H9 (cell line): ENCODE data around the gene OR2M3. TPM values are rescaled to one million over a fixed set of nuclear protein-coding genes. Genes with fewer than 3 reads are reported as not detected.

Source experiments
- DNase-seq: peaks from one replicate; pipeline ENCODE4 v3.0.0-alpha.2; 2017
- H2AFZ ChIP-seq: one replicate; pipeline ENCODE4 v1.6.1; 2013; ENCODE audit warnings: mild to moderate bottlenecking, low read length, control low read depth, moderate library complexity
- H2AK5ac ChIP-seq: 2 replicates; pipeline ENCODE4 v1.6.1; 2013; ENCODE audit warnings: low read length, control low read depth, mixed read lengths; ENCODE audit not compliant: insufficient read length
- H2BK120ac ChIP-seq: one replicate; pipeline ENCODE4 v1.6.1; 2013; ENCODE audit warnings: low read depth, mild to moderate bottlenecking, low read length, control low read depth, inconsistent platforms; ENCODE audit not compliant: poor library complexity, severe bottlenecking
- H2BK12ac ChIP-seq: 2 replicates; pipeline ENCODE4 v1.6.1; 2013; ENCODE audit warnings: low read length, control low read depth, mixed read lengths, low read depth; ENCODE audit not compliant: insufficient read length
- H2BK15ac ChIP-seq: 2 replicates; pipeline ENCODE4 v1.6.1; 2013; ENCODE audit warnings: low read depth, low read length, control low read depth
- H2BK20ac ChIP-seq: one replicate; pipeline ENCODE4 v1.6.1; 2013; ENCODE audit warnings: low read depth, mild to moderate bottlenecking, low read length, control low read depth, inconsistent platforms; ENCODE audit not compliant: poor library complexity, severe bottlenecking
- H2BK5ac ChIP-seq: 2 replicates; pipeline ENCODE4 v1.6.1; 2013; ENCODE audit warnings: low read length, control low read depth, mixed read lengths; ENCODE audit not compliant: insufficient read length
- H3K14ac ChIP-seq: 2 replicates; pipeline ENCODE4 v1.6.1; 2013; ENCODE audit warnings: low read length, control low read depth; ENCODE audit not compliant: insufficient read depth
- H3K18ac ChIP-seq: 2 replicates; pipeline ENCODE4 v1.6.1; 2013; ENCODE audit warnings: low read depth, mild to moderate bottlenecking, mixed read lengths, low read length, control low read depth; ENCODE audit not compliant: insufficient read length
- H3K23ac ChIP-seq: 2 replicates; pipeline ENCODE4 v1.6.1; 2013; ENCODE audit warnings: low read length, control low read depth, mixed read lengths, low read depth; ENCODE audit not compliant: insufficient read length
- H3K23me2 ChIP-seq: 2 replicates; pipeline ENCODE4 v1.6.1; 2013; ENCODE audit warnings: low read depth, mild to moderate bottlenecking, mixed read lengths, low read length, control low read depth; ENCODE audit not compliant: insufficient read length, poor library complexity, severe bottlenecking
- H3K27ac ChIP-seq: 2 replicates; pipeline ENCODE4 v1.5.1; 2013; ENCODE audit warnings: low read length, control low read depth, mixed read lengths, low read depth; ENCODE audit not compliant: insufficient read length
- H3K27me3 ChIP-seq: 2 replicates; pipeline ENCODE4 v1.6.1; 2013; ENCODE audit warnings: low read length, control low read depth, inconsistent platforms; ENCODE audit not compliant: insufficient read depth
- H3K4ac ChIP-seq: 2 replicates; pipeline ENCODE4 v1.6.1; 2013; ENCODE audit warnings: low read depth, mild to moderate bottlenecking, control low read depth, inconsistent platforms, low read length, moderate library complexity
- H3K4me1 ChIP-seq: 2 replicates; pipeline ENCODE4 v1.6.1; 2013; ENCODE audit warnings: low read length, control low read depth, inconsistent platforms; ENCODE audit not compliant: insufficient read depth
- H3K4me2 ChIP-seq: 2 replicates; pipeline ENCODE4 v1.6.1; 2013; ENCODE audit warnings: low read length, control low read depth, mixed read lengths; ENCODE audit not compliant: insufficient read length, insufficient read depth
- H3K56ac ChIP-seq: 2 replicates; pipeline ENCODE4 v1.6.1; 2013; ENCODE audit warnings: low read depth, mild to moderate bottlenecking, mixed read lengths, low read length, control low read depth; ENCODE audit not compliant: insufficient read length
- H3K79me1 ChIP-seq: 2 replicates; pipeline ENCODE4 v1.6.1; 2013; ENCODE audit warnings: low read depth, mild to moderate bottlenecking, moderate library complexity, low read length, control low read depth, inconsistent platforms; ENCODE audit not compliant: insufficient read depth, poor library complexity, severe bottlenecking
- H3K79me2 ChIP-seq: 2 replicates; pipeline ENCODE4 v1.6.1; 2013; ENCODE audit warnings: low read length, control low read depth, inconsistent platforms; ENCODE audit not compliant: insufficient read depth
- H3K9ac ChIP-seq: 2 replicates; pipeline ENCODE4 v1.6.1; 2013; ENCODE audit warnings: low read length, control low read depth, mixed read lengths; ENCODE audit not compliant: insufficient read length; ENCODE audit errors: extremely low read depth
- H3K9me3 ChIP-seq: one replicate; pipeline ENCODE4 v1.6.1; 2013; ENCODE audit warnings: low read depth, low read length, inconsistent platforms; ENCODE audit not compliant: control insufficient read depth
- H3T11ph ChIP-seq: one replicate; pipeline ENCODE4 v1.6.1; 2013; ENCODE audit warnings: mild to moderate bottlenecking, low read length, control low read depth, inconsistent platforms
- H4K20me1 ChIP-seq: one replicate; pipeline ENCODE4 v1.6.1; 2013; ENCODE audit not compliant: control insufficient read depth, insufficient read length, insufficient read depth
- H4K5ac ChIP-seq: 2 replicates; pipeline ENCODE4 v1.6.1; 2013; ENCODE audit warnings: low read depth, mild to moderate bottlenecking, mixed read lengths, low read length, control low read depth; ENCODE audit not compliant: insufficient read length
- H4K8ac ChIP-seq: replicated peaks from 2 replicates; pipeline ENCODE4 v1.6.1; 2013; ENCODE audit warnings: low read length, control low read depth, mixed read lengths, low read depth; ENCODE audit not compliant: insufficient read length
- H4K91ac ChIP-seq: 2 replicates; pipeline ENCODE4 v1.6.1; 2013; ENCODE audit warnings: low read depth, mild to moderate bottlenecking, moderate library complexity, mixed read lengths, low read length, control low read depth; ENCODE audit not compliant: insufficient read length
- H3K27ac Mint-ChIP-seq, 3 experiments: 2 replicates in 2 of 3; 3 replicates in 1 of 3; pipeline ENCODE4 v1.8.0; 2020 to 2021; ENCODE audit warnings: mixed read lengths in 3 of 3, mild to moderate bottlenecking in 1 of 3, moderate library complexity in 1 of 3
- H3K27me3 Mint-ChIP-seq: 2 replicates; pipeline ENCODE4 v1.8.0; 2021; ENCODE audit warnings: low read depth, mild to moderate bottlenecking, moderate library complexity, mixed read lengths
- H3K36me3 Mint-ChIP-seq, 3 experiments: 2 replicates in 2 of 3; 3 replicates in 1 of 3; pipeline ENCODE4 v1.8.0; 2020 to 2021; ENCODE audit warnings: low read depth in 3 of 3, mixed read lengths in 3 of 3; ENCODE audit not compliant: insufficient read depth in 1 of 3
- H3K4me1 Mint-ChIP-seq, 2 experiments: 2 replicates each; pipeline ENCODE4 v1.8.0; 2020; ENCODE audit warnings: mixed read lengths in 2 of 2
- H3K4me3 Mint-ChIP-seq, 2 experiments: 2 replicates in 1 of 2; 3 replicates in 1 of 2; pipeline ENCODE4 v1.8.0; 2020 to 2021; ENCODE audit warnings: mild to moderate bottlenecking in 2 of 2, mixed read lengths in 2 of 2, moderate library complexity in 1 of 2
- H3K9me3 Mint-ChIP-seq, 2 experiments: 2 replicates in 1 of 2; 3 replicates in 1 of 2; pipeline ENCODE4 v1.8.0; 2020; ENCODE audit warnings: mild to moderate bottlenecking in 2 of 2, mixed read lengths in 2 of 2, moderate library complexity in 1 of 2
- CTCF ChIP-seq: fragments of 200-600 bp; sonication (generic); conservative IDR thresholded peaks from 3 replicates; pipeline ENCODE4 v1.8.0; 2021; ENCODE audit warnings: antibody characterized with exemption, mild to moderate bottlenecking
- WGBS: extraction: QIAGEN DNeasy Blood & Tissue Kit; methylation state at CpG from one replicate; pipeline ENCODE4 v1.1.7; 2013; ENCODE audit warnings: missing lambda C conversion rate, low lambda C conversion rate, mixed read lengths; ENCODE audit not compliant: insufficient read length; ENCODE audit errors: extremely low coverage; 5-methylcytosine and 5-hydroxymethylcytosine counted together
- total RNA-seq: library from RNA; stranded (reverse); gene quantifications from 2 replicates; pipeline ENCODE4 v1.2.1, GENCODE V29; 2021

OR2M3 gene
- total RNA-seq, 1 experiment from 2014 or later, result not detected

GRCh38 chr1:248229360-248229908 is 32.4 kb downstream of the OR2M3 start:
- no peak for TF ChIP-seq CTCF
- no peak overlapping the region for H2BK12ac ChIP-seq
- no peaks in the 10 kb centered on the region for H3K27me3 ChIP-seq
- H3K9me3 ChIP-seq, result peaks cover 45% of the 10 kb centered on the region
- H3T11ph ChIP-seq, result no peak overlapping the region
- no peak overlapping the region for H4K91ac ChIP-seq
- no peaks in the 10 kb centered on the region for H3K79me1 ChIP-seq
- H2AK5ac ChIP-seq, result no peak overlapping the region
- no peaks in the 10 kb centered on the region for H3K4me1 ChIP-seq
- Mint-ChIP-seq H3K27me3 (no peaks in the 10 kb centered on the region; the same call in 1 of the 2 replicates), H3K9me3 (peaks cover 84 to 92% of the 10 kb centered on the region in 2 experiments), H3K4me1 (no peaks in the 10 kb centered on the region), H3K27ac (no peak overlapping the region), H3K36me3 (peaks cover 8 to 22% (median 10%) of the 10 kb centered on the region in 3 experiments; a peak in 6 of 7 replicates), H3K4me3 (no peak overlapping the region)
- no peak overlapping the region for H3K9ac ChIP-seq
- no peak overlapping the region for H2BK5ac ChIP-seq
- H3K27ac ChIP-seq, result no peak overlapping the region
- no peak for DNase-seq
- no peak overlapping the region for H4K5ac ChIP-seq
- H3K14ac ChIP-seq, result no peak overlapping the region
- H4K20me1 ChIP-seq, result no peaks in the 10 kb centered on the region
- no peak overlapping the region for H2AFZ ChIP-seq
- H3K18ac ChIP-seq, result no peak overlapping the region
- H3K56ac ChIP-seq, result no peak overlapping the region
- no peak overlapping the region for H3K4ac ChIP-seq
- H3K79me2 ChIP-seq, result no peaks in the 10 kb centered on the region
- no peak overlapping the region for H4K8ac ChIP-seq
- H2BK15ac ChIP-seq, result no peak overlapping the region
- WGBS, result no CpG with 5 or more reads among the region's 6 CpGs
- H3K23ac ChIP-seq, result no peak overlapping the region
- H3K23me2 ChIP-seq, result no peaks in the 10 kb centered on the region
- no peak overlapping the region for H2BK120ac ChIP-seq
- no peak overlapping the region for H2BK20ac ChIP-seq
- H3K4me2 ChIP-seq, result no peak overlapping the region
